ENCODE data around the gene CDC16.

The CDC16 gene

DNA sequence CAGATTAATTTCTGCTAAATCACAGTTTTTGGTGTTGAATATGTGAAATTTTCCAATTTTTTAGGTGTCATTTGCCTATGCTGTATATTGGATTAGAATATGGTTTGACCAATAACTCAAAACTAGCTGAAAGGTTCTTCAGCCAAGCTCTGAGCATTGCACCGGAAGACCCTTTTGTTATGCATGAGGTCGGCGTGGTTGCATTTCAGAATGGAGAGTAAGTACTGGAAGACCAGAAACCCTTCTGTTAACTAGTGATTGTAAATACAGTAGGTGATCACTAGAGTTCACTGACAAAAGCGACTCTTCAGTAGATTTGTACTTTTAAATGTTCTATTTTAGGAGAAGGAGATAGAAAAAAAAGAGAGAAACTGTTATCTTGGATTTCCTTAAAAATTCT lies 22.3 kb downstream of the CDC16 start (continued):
- TF ChIP-seq GFI1B (tag by site-specific recombination; IDR thresholded peaks at IDR 0.05) (no peak), ZNF112 (tag by site-specific recombination; IDR thresholded peaks at IDR 0.05) (no peak), EGR2 (tag by site-specific recombination; IDR thresholded peaks at IDR 0.05; ENCODE audit: low read depth) (no peak), REPIN1 (tag by site-specific recombination; IDR thresholded peaks at IDR 0.05; ENCODE audit: low read depth) (no peak), ZNF324 (tag by site-specific recombination; IDR thresholded peaks at IDR 0.05) (no peak), ZNF585B (tag by site-specific recombination; IDR thresholded peaks at IDR 0.05) (no peak), ZNF776 (tag by site-specific recombination; IDR thresholded peaks at IDR 0.05; ENCODE audit: borderline replicate concordance) (no peak), ZNF677 (tag by site-specific recombination; IDR thresholded peaks at IDR 0.05) (no peak)
- TF ChIP-seq, protein P1, sequence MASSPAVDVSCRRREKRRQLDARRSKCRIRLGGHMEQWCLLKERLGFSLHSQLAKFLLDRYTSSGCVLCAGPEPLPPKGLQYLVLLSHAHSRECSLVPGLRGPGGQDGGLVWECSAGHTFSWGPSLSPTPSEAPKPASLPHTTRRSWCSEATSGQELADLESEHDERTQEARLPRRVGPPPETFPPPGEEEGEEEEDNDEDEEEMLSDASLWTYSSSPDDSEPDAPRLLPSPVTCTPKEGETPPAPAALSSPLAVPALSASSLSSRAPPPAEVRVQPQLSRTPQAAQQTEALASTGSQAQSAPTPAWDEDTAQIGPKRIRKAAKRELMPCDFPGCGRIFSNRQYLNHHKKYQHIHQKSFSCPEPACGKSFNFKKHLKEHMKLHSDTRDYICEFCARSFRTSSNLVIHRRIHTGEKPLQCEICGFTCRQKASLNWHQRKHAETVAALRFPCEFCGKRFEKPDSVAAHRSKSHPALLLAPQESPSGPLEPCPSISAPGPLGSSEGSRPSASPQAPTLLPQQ (tag by site-specific recombination; IDR thresholded peaks at IDR 0.05), result no peak

DNA sequence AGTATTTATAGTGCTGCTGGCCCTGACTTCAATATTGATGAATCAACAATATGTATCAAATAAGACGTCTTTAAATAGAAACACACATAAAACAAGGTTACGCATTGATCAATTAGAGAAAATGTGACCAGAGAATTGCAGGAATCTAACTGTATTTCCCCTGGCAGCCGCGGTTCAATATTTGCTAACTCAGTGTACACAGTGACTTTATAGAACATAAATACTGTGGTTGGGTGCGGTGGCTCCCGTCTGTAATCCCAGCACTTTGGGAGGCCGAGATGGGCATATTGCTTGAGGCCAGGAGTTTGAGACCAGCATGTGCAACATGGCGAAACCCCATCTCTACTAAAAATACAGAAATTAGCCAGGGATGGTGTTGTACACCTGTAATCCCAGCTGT lies 23.9 kb downstream of the CDC16 start:
- Histone ChIP-seq H3K27ac (ENCODE audit: extremely low read depth, low read depth, low read length) (no peak overlapping the region), H3K4me3 (ENCODE audit: low read depth, low read length) (no peak overlapping the region), H3K4me1 (ENCODE audit: control insufficient read depth, insufficient read depth, low read length) (no peaks in the 10 kb centered on the region), H3K36me3 (ENCODE audit: control insufficient read depth in 2 of 2, insufficient read depth in 1 of 2, low read length in 2 of 2) (peaks cover 35 to 81% of the 10 kb centered on the region in 2 experiments), H3K9me3 (ENCODE audit: control insufficient read depth, insufficient read depth, low read depth, low read length) (no peaks in the 10 kb centered on the region)
- ChIA-PET POLR2A (interaction anchor here (1.0 kb wide), 1 partner anchor 23 kb away, joined by 3 read pairs; the partner anchor contains the start of gene UPF3A), CTCF (interaction anchor here (0.8 kb wide), 1 partner anchor 10 kb away, joined by 4 read pairs; no protein-coding TSS in a partner anchor)
- TF ChIP-seq, protein P2, sequence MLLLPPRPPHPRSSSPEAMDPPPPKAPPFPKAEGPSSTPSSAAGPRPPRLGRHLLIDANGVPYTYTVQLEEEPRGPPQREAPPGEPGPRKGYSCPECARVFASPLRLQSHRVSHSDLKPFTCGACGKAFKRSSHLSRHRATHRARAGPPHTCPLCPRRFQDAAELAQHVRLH (tag by site-specific recombination; IDR thresholded peaks at IDR 0.05), result no peak
- no peak for TF ChIP-seq BCL11A (tag by site-specific recombination; IDR thresholded peaks at IDR 0.05; ENCODE audit: low read depth)
- no peak for TF ChIP-seq ZFHX2 (tag by site-specific recombination; conservative IDR thresholded peaks at IDR 0.05)
- no peak for TF ChIP-seq ZNF292 (tag by site-specific recombination; IDR thresholded peaks at IDR 0.05; ENCODE audit: borderline replicate concordance, low read depth)
- TF ChIP-seq ZNF629 (tag by site-specific recombination; IDR thresholded peaks at IDR 0.05), result no peak
- no peak for TF ChIP-seq GLIS2 (tag by site-specific recombination; IDR thresholded peaks at IDR 0.05)
- no peak for TF ChIP-seq ZNF121 (tag by site-specific recombination; IDR thresholded peaks at IDR 0.05)
- TF ChIP-seq MZF1 (tag by site-specific recombination; IDR thresholded peaks at IDR 0.05; ENCODE audit: borderline replicate concordance), result no peak
- TF ChIP-seq, protein P3, sequence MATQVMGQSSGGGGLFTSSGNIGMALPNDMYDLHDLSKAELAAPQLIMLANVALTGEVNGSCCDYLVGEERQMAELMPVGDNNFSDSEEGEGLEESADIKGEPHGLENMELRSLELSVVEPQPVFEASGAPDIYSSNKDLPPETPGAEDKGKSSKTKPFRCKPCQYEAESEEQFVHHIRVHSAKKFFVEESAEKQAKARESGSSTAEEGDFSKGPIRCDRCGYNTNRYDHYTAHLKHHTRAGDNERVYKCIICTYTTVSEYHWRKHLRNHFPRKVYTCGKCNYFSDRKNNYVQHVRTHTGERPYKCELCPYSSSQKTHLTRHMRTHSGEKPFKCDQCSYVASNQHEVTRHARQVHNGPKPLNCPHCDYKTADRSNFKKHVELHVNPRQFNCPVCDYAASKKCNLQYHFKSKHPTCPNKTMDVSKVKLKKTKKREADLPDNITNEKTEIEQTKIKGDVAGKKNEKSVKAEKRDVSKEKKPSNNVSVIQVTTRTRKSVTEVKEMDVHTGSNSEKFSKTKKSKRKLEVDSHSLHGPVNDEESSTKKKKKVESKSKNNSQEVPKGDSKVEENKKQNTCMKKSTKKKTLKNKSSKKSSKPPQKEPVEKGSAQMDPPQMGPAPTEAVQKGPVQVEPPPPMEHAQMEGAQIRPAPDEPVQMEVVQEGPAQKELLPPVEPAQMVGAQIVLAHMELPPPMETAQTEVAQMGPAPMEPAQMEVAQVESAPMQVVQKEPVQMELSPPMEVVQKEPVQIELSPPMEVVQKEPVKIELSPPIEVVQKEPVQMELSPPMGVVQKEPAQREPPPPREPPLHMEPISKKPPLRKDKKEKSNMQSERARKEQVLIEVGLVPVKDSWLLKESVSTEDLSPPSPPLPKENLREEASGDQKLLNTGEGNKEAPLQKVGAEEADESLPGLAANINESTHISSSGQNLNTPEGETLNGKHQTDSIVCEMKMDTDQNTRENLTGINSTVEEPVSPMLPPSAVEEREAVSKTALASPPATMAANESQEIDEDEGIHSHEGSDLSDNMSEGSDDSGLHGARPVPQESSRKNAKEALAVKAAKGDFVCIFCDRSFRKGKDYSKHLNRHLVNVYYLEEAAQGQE (tag by site-specific recombination; IDR thresholded peaks at IDR 0.05), result no peak
- TF ChIP-seq ZFP41 (tag by site-specific recombination; IDR thresholded peaks at IDR 0.05; ENCODE audit: borderline replicate concordance), result no peak
- no peak for TF ChIP-seq ZNF157 (tag by site-specific recombination; IDR thresholded peaks at IDR 0.05)
- TF ChIP-seq ZNF133 (tag by site-specific recombination; IDR thresholded peaks at IDR 0.05), result no peak
- no peak for TF ChIP-seq ZNF350 (tag by site-specific recombination; IDR thresholded peaks at IDR 0.05)
- no peak for TF ChIP-seq ZNF514 (tag by site-specific recombination; IDR thresholded peaks at IDR 0.05)
- no peak for TF ChIP-seq ZNF394 (tag by site-specific recombination; IDR thresholded peaks at IDR 0.05; ENCODE audit: borderline replicate concordance)
- no peak for TF ChIP-seq ZNF548 (tag by site-specific recombination; IDR thresholded peaks at IDR 0.05)
- no peak for TF ChIP-seq ZNF146 (tag by site-specific recombination; IDR thresholded peaks at IDR 0.05)
- TF ChIP-seq ZSCAN30 (tag by site-specific recombination; IDR thresholded peaks at IDR 0.05), result no peak
- no peak for TF ChIP-seq ZNF248 (tag by site-specific recombination; IDR thresholded peaks at IDR 0.05)
- TF ChIP-seq IKZF3 (tag by site-specific recombination; IDR thresholded peaks at IDR 0.05), result no peak
